SK-N-SH (cell line): ENCODE measurements around the gene TTLL1. TPM values are rescaled to one million over a fixed set of nuclear protein-coding genes. Genes with fewer than 3 reads are reported as not detected.

ENCODE experiments used
- CTCF ChIA-PET: fragments of 300-600, 350-600 bp; formaldehyde crosslinking; extraction: SDS; loops from one replicate; lab custom pipeline; 2021; lab: Yijun Ruan, JAX
- POLR2A ChIA-PET: fragments of 350-600 bp; sonication (Branson Sonifier 250); formaldehyde crosslinking; extraction: SDS; loops from one replicate; lab custom pipeline; 2020; ENCODE audit warnings: antibody characterized with exemption, inconsistent platforms; lab: Yijun Ruan, JAX
- DNase-seq: peaks from one replicate; pipeline ENCODE4 v3.0.0; 2012
- H2AFZ ChIP-seq: fragments of 200-600 bp; sonication (generic); 2 replicates; pipeline ENCODE4 v1.8.1; 2016; ENCODE audit warnings: antibody characterized with exemption, mild to moderate bottlenecking, low read depth
- H3F3A ChIP-seq: fragments of 200-600 bp; sonication (generic); replicated peaks from 2 replicates; pipeline ENCODE3; 2016; ENCODE audit warnings: antibody characterized with exemption, mild to moderate bottlenecking; ENCODE audit not compliant: insufficient read depth
- H3K27ac ChIP-seq, 2 experiments: fragments of 200-500 bp in 1 of 2; fragments of 200-600 bp in 1 of 2; sonication (Bioruptor generic) in 1 of 2; sonication (generic), shearing (Covaris generic) in 1 of 2; 2 replicates each; pipeline versions ENCODE4 v1.5.1 to v1.6.1; 2014 to 2016; ENCODE audit warnings: low read depth in 2 of 2, inconsistent platforms in 1 of 2, low read length in 1 of 2, mild to moderate bottlenecking in 1 of 2, mixed read lengths in 1 of 2
- H3K27me3 ChIP-seq: fragments of 200-600 bp; sonication (generic), shearing (Covaris generic); 2 replicates; pipeline ENCODE4 v1.6.1; 2016; ENCODE audit warnings: mixed run types; ENCODE audit not compliant: insufficient read depth
- H3K36me3 ChIP-seq, 2 experiments: fragments of 200-500 bp in 1 of 2; fragments of 200-600 bp in 1 of 2; sonication (Bioruptor generic) in 1 of 2; sonication (generic) in 1 of 2; replicated peaks in 1 of 2; 2 replicates each; pipeline versions ENCODE3 to v1.5.1; 2014 to 2016; ENCODE audit warnings: low read length in 1 of 2, mild to moderate bottlenecking in 1 of 2; ENCODE audit not compliant: insufficient read depth in 2 of 2, control insufficient read depth in 1 of 2
- H3K4me1 ChIP-seq, 2 experiments: fragments of 200-500 bp in 1 of 2; fragments of 200-600 bp in 1 of 2; sonication (Bioruptor generic) in 1 of 2; sonication (generic), shearing (Covaris generic) in 1 of 2; 2 replicates each; pipeline versions ENCODE4 v1.5.1 to v1.6.1; 2014 to 2016; ENCODE audit warnings: low read depth in 1 of 2, low read length in 1 of 2, mixed run types in 1 of 2; ENCODE audit not compliant: insufficient read depth in 2 of 2, control insufficient read depth in 1 of 2
- H3K4me2 ChIP-seq: fragments of 200-600 bp; sonication (generic), shearing (Covaris generic); 2 replicates; pipeline ENCODE4 v1.6.1; 2017; ENCODE audit warnings: mixed run types
- H3K4me3 ChIP-seq, 2 experiments: fragments of 200-500 bp in 1 of 2; fragments of 200-600 bp in 1 of 2; sonication (Bioruptor generic) in 1 of 2; sonication (generic), shearing (Covaris generic) in 1 of 2; 2 replicates each; pipeline versions ENCODE4 v1.5.1 to v1.8.1; 2014 to 2016; ENCODE audit warnings: low read depth in 2 of 2, inconsistent platforms in 1 of 2, low read length in 1 of 2, mild to moderate bottlenecking in 1 of 2, mixed read lengths in 1 of 2, moderate library complexity in 1 of 2
- H3K79me2 ChIP-seq: fragments of 200-600 bp; sonication (generic); 2 replicates; pipeline ENCODE4 v1.8.1; 2017; ENCODE audit warnings: mild to moderate bottlenecking; ENCODE audit not compliant: insufficient read depth
- H3K9ac ChIP-seq: fragments of 200-600 bp; sonication (generic); 2 replicates; pipeline ENCODE4 v1.6.1; 2017; ENCODE audit warnings: mixed run types
- H3K9me2 ChIP-seq: fragments of 200-600 bp; sonication (generic); 2 replicates; pipeline ENCODE4 v1.6.1; 2017; ENCODE audit warnings: mixed run types
- H3K9me3 ChIP-seq: fragments of 200-600 bp; sonication (generic); 2 replicates; pipeline ENCODE4 v1.6.1; 2017; ENCODE audit warnings: mixed run types, mild to moderate bottlenecking, moderate library complexity
- H4K20me1 ChIP-seq: fragments of 200-600 bp; sonication (generic); 2 replicates; pipeline ENCODE4 v1.6.1; 2017; ENCODE audit warnings: mild to moderate bottlenecking, mixed run types; ENCODE audit not compliant: insufficient read depth
- CHD2 ChIP-seq: fragments of 150-350 bp; IDR thresholded peaks from 2 replicates; pipeline ENCODE4 v1.6.1; 2018; ENCODE audit warnings: low read length; ENCODE audit not compliant: partially characterized antibody
- EP300 ChIP-seq, 2 experiments: IDR thresholded peaks; 2 replicates each; pipeline versions ENCODE4 v1.4.0 to v1.6.1; 2012; ENCODE audit warnings: borderline replicate concordance in 1 of 2, low read depth in 1 of 2, low read length in 1 of 2
- FOSL2 ChIP-seq: IDR thresholded peaks from 2 replicates; pipeline ENCODE4 v1.4.0; 2012; ENCODE audit warnings: low read depth, mild to moderate bottlenecking, moderate library complexity, borderline replicate concordance
- FOXM1 ChIP-seq: IDR thresholded peaks from 2 replicates; pipeline ENCODE4 v1.4.0; 2012; ENCODE audit warnings: low read depth, mild to moderate bottlenecking
- JUND ChIP-seq: IDR thresholded peaks from 2 replicates; pipeline ENCODE4 v1.4.0; 2012
- MEF2A ChIP-seq: IDR thresholded peaks from 2 replicates; pipeline ENCODE4 v1.4.0; 2012; ENCODE audit warnings: low read depth, borderline replicate concordance
- MXI1 ChIP-seq: IDR thresholded peaks from 2 replicates; pipeline ENCODE4 v1.6.1; 2012; ENCODE audit warnings: mild to moderate bottlenecking, low read depth, low read length, improper control_type of control experiment
- NRF1 ChIP-seq: IDR thresholded peaks from 2 replicates; pipeline ENCODE4 v1.6.1; 2012; ENCODE audit warnings: low read depth, mild to moderate bottlenecking, low read length
- POLR2AphosphoS5 ChIP-seq: IDR thresholded peaks from 2 replicates; pipeline ENCODE4 v1.6.1; 2012; ENCODE audit warnings: low read depth, low read length
- RAD21 ChIP-seq: IDR thresholded peaks from 2 replicates; pipeline ENCODE4 v1.6.1; 2012; ENCODE audit warnings: mild to moderate bottlenecking, low read length
- RFX5 ChIP-seq: IDR thresholded peaks from 2 replicates; pipeline ENCODE4 v1.6.1; 2012; ENCODE audit warnings: mild to moderate bottlenecking, improper control_type of control experiment, low read length
- RXRA ChIP-seq: IDR thresholded peaks from 2 replicates; pipeline ENCODE4 v1.4.0; 2012; ENCODE audit warnings: low read depth, mild to moderate bottlenecking, borderline replicate concordance
- SIN3A ChIP-seq: IDR thresholded peaks from 2 replicates; pipeline ENCODE4 v1.6.1; 2012; ENCODE audit warnings: low read depth, mild to moderate bottlenecking, low read length, moderate library complexity, borderline replicate concordance
- SMC3 ChIP-seq: IDR thresholded peaks from 2 replicates; pipeline ENCODE4 v1.6.1; 2012; ENCODE audit warnings: low read depth, low read length, improper control_type of control experiment
- TAF1 ChIP-seq: IDR thresholded peaks from 2 replicates; pipeline ENCODE4 v1.6.1; 2012; ENCODE audit warnings: low read depth, mild to moderate bottlenecking, low read length, moderate library complexity, borderline replicate concordance
- TEAD4 ChIP-seq: IDR thresholded peaks from 2 replicates; pipeline ENCODE4 v1.4.0; 2012; ENCODE audit warnings: mild to moderate bottlenecking, borderline replicate concordance; ENCODE audit not compliant: insufficient read depth
- YY1 ChIP-seq: IDR thresholded peaks from 2 replicates; pipeline ENCODE4 v1.4.0; 2012; ENCODE audit warnings: low read depth, mild to moderate bottlenecking
- WGBS: methylation state at CpG from one replicate; pipeline ENCODE4 v1.1.6; 2017; ENCODE audit warnings: low lambda C conversion rate; 5-methylcytosine and 5-hydroxymethylcytosine counted together
- polyA plus RNA-seq, 3 experiments: library from polyadenylated mRNA; depleted of rRNA; stranded (reverse); fragments of >200 nt; gene quantifications; 2 replicates each; pipeline ENCODE4 v1.2.3, GENCODE V29; 2012
- TF ChIP-seq, protein P1 (sequence below): IDR thresholded peaks from 2 replicates; pipeline ENCODE4; 2012
- TF ChIP-seq, protein P2 (sequence below): IDR thresholded peaks from 2 replicates; pipeline ENCODE4 v1.4.0; 2012; ENCODE audit warnings: low read depth
- TF ChIP-seq, protein P3 (sequence below): fragments of 150-350 bp; IDR thresholded peaks from 2 replicates; pipeline ENCODE4 v1.6.1; 2017; ENCODE audit warnings: antibody characterized with exemption, low read length, low read depth, borderline replicate concordance
- TF ChIP-seq, protein P4 (sequence below): fragments of 200-600 bp; sonication (generic); IDR thresholded peaks from 2 replicates; pipeline ENCODE4 v1.6.1; 2017; ENCODE audit warnings: antibody characterized with exemption, mild to moderate bottlenecking, moderate library complexity

TTLL1 gene
- polyA plus RNA-seq, 1 of the 3 experiments (the other 2 are of a cell fraction) = 14.0 TPM

DNA sequence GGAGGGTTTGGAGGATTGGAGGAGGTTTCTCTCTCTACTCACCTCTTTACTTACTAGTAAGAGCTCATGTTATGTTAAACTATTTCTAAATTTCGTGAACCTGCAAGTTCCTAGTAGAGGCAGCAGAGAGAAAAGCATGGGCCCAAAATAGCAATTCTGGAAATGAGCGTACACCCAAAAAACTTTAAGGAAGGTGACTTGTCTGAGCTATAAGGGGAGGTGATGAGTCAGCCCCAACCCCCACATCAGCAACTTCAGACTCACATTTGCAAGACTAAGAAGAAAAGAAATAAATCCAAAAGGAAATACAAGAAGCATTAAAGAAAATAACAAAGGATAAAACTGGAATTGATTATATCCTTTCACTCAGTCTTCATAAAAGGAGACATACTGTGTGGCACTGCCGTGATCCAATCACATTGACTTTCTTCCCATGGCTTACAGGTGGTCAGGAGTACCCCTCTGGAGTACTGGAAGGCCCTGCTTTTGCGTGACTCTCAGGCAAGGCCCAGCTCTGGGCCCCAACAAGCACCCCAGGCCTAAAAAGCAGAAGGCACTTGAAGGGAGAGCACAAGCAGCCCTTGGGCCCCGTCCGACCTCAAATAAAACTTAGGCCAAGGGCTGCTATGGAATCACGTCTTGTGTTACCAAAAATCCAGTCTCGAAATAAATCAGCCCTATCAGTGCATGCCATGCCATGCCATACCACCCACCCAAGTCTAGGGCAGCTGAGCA, 88.6 kb downstream of the TTLL1 start:
- CTCF ChIA-PET = interaction anchor here (1.1 kb wide), 1 partner anchor 133 kb away, joined by 3 read pairs; no protein-coding TSS in a partner anchor
- no peak for DNase-seq
- no peak overlapping the region; a peak in 1 of 4 replicates for H3K4me3 ChIP-seq

DNA sequence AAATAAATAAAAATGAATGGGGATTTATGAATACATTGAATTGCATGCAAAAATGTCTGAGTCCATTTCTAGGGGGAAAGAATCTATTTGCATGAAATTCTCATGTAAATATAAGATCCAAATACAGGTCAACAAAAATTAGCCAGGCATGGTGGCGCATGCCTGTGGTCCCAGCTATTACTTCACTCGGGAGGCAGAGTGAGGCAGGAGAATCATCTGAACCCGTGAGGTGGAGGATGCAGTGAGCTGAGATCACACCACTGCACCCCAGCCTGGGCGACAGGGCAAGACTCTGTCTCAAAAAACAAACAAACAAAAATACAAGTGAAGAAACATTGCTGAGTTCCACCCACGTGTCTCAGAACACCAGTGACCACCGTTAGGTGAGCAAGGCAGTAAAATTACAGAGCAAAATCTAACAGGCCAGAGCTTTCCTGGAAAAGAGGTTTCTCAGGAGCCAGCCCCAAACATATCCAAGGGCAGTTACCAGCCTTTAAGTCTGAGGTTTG, 91.6 kb downstream of the TTLL1 start:
- H3K4me1 ChIP-seq = peaks cover 14 to 35% of the 10 kb centered on the region in 2 experiments
- no peak overlapping the region for H2AFZ ChIP-seq
- no peak overlapping the region for H3K4me3 ChIP-seq
- no peak overlapping the region for H3K4me2 ChIP-seq
- DNase-seq = no peak
- peaks cover 10% of the 10 kb centered on the region for H3F3A ChIP-seq
- no peaks in the 10 kb centered on the region for H3K9me2 ChIP-seq
- WGBS = 58% methylated on average over 4 of the region's 6 CpGs
- no peaks in the 10 kb centered on the region for H3K36me3 ChIP-seq
- no peaks in the 10 kb centered on the region for H3K27me3 ChIP-seq
- H3K79me2 ChIP-seq = peaks cover 89% of the 10 kb centered on the region
- 0 out of 2 replicates have a peak, but pooled peaks cover 3% of the 10 kb centered on the region for H4K20me1 ChIP-seq
- H3K27ac ChIP-seq = peak overlapping the region in 1 of 2 experiments; percentile 35; a peak in 1 of 4 replicates
- no peak overlapping the region for H3K9ac ChIP-seq
- H3K9me3 ChIP-seq = no peaks in the 10 kb centered on the region
- POLR2A ChIA-PET = no interaction called here
- TF ChIP-seq CHD2 (no peak), SIN3A (no peak), TEAD4 (no peak), NRF1 (no peak), FOSL2 (no peak), RAD21 (no peak), YY1 (no peak), TAF1 (no peak), EP300 (IDR thresholded peaks at IDR 0.05; ENCODE audit: borderline replicate concordance in 1 of 2, low read depth in 1 of 2, low read length in 1 of 2) (no peak), MEF2A (no peak), RXRA (no peak), FOXM1 (no peak)
- TF ChIP-seq, protein P1, sequence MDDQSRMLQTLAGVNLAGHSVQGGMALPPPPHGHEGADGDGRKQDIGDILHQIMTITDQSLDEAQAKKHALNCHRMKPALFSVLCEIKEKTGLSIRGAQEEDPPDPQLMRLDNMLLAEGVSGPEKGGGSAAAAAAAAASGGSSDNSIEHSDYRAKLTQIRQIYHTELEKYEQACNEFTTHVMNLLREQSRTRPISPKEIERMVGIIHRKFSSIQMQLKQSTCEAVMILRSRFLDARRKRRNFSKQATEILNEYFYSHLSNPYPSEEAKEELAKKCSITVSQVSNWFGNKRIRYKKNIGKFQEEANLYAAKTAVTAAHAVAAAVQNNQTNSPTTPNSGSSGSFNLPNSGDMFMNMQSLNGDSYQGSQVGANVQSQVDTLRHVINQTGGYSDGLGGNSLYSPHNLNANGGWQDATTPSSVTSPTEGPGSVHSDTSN = no peak
- TF ChIP-seq, protein P2, sequence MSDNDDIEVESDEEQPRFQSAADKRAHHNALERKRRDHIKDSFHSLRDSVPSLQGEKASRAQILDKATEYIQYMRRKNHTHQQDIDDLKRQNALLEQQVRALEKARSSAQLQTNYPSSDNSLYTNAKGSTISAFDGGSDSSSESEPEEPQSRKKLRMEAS = no peak
- TF ChIP-seq, protein P3, sequence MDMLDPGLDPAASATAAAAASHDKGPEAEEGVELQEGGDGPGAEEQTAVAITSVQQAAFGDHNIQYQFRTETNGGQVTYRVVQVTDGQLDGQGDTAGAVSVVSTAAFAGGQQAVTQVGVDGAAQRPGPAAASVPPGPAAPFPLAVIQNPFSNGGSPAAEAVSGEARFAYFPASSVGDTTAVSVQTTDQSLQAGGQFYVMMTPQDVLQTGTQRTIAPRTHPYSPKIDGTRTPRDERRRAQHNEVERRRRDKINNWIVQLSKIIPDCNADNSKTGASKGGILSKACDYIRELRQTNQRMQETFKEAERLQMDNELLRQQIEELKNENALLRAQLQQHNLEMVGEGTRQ = no peak
- TF ChIP-seq, protein P4, sequence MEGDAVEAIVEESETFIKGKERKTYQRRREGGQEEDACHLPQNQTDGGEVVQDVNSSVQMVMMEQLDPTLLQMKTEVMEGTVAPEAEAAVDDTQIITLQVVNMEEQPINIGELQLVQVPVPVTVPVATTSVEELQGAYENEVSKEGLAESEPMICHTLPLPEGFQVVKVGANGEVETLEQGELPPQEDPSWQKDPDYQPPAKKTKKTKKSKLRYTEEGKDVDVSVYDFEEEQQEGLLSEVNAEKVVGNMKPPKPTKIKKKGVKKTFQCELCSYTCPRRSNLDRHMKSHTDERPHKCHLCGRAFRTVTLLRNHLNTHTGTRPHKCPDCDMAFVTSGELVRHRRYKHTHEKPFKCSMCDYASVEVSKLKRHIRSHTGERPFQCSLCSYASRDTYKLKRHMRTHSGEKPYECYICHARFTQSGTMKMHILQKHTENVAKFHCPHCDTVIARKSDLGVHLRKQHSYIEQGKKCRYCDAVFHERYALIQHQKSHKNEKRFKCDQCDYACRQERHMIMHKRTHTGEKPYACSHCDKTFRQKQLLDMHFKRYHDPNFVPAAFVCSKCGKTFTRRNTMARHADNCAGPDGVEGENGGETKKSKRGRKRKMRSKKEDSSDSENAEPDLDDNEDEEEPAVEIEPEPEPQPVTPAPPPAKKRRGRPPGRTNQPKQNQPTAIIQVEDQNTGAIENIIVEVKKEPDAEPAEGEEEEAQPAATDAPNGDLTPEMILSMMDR = no peak
- CTCF ChIA-PET = no interaction called here

More for the DNA sequence above, 88.6 kb downstream of the TTLL1 start:
- Histone ChIP-seq H3K79me2 (peaks cover 92% of the 10 kb centered on the region), H3K9me3 (no peaks in the 10 kb centered on the region), H3F3A (peaks cover 7% of the 10 kb centered on the region), H3K9me2 (no peaks in the 10 kb centered on the region), H4K20me1 (no peaks in the 10 kb centered on the region), H3K4me1 (peaks cover 25 to 42% of the 10 kb centered on the region in 2 experiments), H3K4me2 (peak overlapping the region; percentile 83), H3K27ac (peak overlapping the region; percentile 32 to 96), H3K36me3 (no peaks in the 10 kb centered on the region), H2AFZ (no peak overlapping the region), H3K27me3 (no peaks in the 10 kb centered on the region), H3K9ac (peak overlapping the region; percentile 74)
- TF ChIP-seq SMC3 (no peak), FOSL2 (peak; percentile 62; the same call in 1 of the 2 replicates), RFX5 (no peak), MXI1 (no peak), MEF2A (0 out of 2 replicates have a peak, but pooled peaks have one; percentile 40), POLR2AphosphoS5 (no peak), JUND (peak; percentile 28; the same call in 1 of the 2 replicates), NRF1 (no peak)
- TF ChIP-seq, protein P1 = no peak
- 46% methylated on average over 5 of the region's 8 CpGs for WGBS
- POLR2A ChIA-PET = interaction anchor here (1.4 kb wide), 1 partner anchor 14 kb away, joined by 6 read pairs; the partner anchor contains the start of gene PACSIN2
